T1000 (cell line): Measurements from ENCODE around the gene CMTM8.

Experiments
- DNase-seq: peaks from one replicate; lab custom pipeline; 2025; ENCODE audit warnings: mixed read lengths; lab: John Stamatoyannopoulos, UW

The CMTM8 gene

GRCh38 chr3:32307591-32307990 lies 69.1 kb downstream of the CMTM8 start:
- no peak for DNase-seq

DNA sequence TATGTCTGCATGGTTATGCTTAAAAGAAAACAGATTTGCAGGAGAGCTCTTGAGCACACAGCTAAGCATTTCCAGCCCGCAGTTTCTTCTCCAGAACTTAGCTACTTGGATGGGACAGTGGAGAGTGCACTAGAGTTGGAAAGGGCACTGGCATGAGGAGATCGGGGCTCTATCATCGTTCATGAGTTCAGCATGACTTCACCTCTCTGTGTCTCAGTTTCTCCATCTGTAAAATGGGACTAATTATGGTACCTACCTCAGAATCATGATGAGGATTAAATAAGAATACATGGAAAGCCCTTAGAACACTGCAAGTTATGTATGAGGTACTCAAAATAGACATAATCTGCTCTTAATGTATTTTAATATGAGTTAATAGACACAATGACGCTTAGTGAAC lies 69.9 kb downstream of the CMTM8 start:
- DNase-seq = no peak

- DNase-seq = no peak
Observed at GRCh38 chr3:32309654-32310242, 71.3 kb downstream of the CMTM8 start.

DNA sequence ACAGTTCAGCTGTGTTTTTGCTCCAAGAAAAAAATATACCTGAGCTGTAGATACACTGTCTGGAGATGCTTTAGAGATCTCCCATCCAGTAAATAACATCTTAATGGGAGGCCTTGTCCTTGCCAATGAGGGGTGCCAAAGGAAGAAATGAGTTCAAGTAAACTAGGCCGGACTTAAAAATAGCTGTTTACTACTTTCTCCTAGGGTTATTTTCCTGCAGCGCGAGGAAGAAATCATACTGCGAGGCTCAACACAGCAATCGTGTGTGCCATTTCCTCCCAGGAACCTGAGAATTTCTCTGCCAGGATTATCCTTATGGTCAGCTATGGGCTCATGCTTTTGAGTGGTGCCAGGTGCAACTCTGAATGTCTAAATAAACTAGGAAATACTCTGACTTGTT lies 71.9 kb downstream of the CMTM8 start:
- no peak for DNase-seq

DNA sequence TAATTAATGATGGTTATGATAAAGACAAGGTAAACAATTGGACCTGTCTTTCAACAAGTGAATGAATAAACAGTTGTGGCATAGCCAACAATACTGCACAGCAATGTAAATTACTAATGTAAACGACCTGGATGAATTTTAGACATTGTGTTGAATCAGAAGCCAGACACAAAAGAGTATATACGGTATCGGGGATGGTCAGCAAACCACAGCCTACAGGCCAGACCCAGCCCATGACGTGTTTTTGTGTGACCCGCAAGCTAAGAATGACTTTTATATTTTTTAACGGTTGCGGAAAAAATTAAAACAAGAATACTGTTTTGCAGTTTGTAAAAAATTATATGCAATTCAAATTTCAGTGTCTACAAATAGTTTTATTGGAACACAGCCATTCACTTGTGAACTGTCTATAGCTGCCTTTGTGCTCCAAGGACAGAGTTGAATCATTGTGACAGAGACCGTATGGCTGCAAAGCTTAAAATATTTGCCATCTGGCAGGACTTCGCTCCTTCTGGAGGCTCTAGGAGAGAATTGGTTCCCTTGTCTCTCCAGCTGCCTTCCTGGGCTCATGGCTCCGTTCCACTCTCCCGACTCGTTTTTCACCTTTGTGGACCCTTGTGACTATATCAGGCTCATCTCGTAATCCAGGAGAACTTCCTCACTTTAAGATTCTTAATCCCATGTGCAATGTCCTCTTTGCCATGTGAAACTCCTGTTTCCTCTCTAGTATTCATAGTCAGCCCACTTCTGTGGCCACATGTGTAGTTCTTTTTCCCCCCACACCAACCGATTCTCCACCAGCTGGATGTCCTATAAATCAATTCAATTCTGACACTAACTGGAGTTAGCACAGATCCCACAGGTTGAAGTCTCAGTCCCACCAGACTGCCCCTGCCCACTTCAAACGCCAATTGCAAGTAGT lies 72.7 kb downstream of the CMTM8 start:
- DNase-seq = no peak

DNA sequence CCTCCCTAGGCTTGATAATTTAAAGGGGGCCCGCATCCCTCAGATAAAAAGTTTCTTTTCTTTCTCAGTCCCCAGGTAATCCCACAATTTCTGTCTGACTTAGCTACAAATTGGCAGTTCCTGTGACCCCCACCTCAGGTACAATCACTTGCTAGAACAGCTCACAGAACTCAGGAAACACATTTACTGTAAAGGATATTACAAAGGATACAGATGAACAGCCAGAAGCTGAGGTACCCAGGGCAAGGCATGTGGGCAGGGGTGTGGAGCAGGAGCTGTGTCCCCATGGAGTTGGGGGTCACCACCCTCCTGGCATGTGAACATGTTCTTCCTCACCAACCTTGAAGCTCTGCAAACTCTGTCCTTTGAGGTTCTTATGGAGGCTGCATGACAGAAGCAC lies 73.8 kb downstream of the CMTM8 start:
- DNase-seq = no peak

- no peak for DNase-seq
Observed at GRCh38 chr3:32313169-32313568, 74.7 kb downstream of the CMTM8 start.

DNA sequence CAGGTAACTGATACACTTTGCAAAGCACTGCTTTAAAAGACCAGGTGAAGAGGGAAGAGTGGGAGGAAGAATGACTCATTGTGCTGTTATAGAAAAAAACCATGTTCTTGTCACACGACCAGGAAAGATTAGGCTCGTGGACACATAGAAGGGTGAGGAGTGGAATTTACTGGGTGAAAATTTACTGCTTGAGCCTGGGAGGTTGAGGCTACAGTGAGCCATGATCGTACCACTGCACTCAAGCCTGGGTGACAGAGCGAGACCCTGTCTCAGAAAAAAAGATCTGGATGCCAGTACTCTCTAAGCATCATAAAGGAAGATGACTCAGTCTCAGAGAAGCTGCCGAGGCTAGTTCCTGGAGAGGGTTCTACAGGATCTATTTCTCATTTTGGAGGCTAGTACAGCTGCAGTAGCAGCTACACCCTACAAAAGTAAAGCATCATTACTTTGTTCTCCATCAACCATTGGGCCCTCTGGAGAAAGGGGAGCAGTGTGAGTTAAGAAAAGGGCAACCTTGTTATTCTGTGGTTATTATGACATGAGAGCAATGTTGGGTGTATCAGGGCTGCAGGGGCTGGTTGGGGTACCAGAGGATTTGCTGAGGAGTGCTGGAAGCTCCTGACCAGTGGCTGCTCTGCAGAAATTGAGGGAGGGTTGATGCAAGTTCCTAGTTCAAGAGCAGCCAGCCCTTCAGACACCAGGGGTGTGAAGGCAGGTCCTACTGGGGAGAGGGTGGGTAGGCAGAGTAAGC lies 75.4 kb downstream of the CMTM8 start:
- no peak for DNase-seq

DNA sequence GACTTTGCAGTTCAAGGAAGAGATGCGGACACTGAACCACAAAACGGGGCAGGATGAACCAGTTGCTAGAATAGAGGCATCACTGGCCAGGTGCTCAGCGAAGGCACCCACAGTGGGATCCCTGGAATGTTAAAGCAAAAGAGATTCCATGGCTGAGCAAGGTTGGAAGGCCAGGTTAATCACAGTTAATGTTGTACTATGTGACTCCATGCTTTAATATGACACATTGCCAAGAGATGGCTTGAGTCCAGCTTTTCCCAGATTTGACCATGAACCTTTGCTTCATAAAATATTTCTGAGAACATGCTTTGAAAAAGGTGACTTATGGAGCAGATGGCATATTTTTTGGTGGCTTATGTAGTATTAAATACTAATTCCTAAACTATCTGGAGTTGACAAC lies 77.0 kb downstream of the CMTM8 start:
- no peak for DNase-seq

DNA sequence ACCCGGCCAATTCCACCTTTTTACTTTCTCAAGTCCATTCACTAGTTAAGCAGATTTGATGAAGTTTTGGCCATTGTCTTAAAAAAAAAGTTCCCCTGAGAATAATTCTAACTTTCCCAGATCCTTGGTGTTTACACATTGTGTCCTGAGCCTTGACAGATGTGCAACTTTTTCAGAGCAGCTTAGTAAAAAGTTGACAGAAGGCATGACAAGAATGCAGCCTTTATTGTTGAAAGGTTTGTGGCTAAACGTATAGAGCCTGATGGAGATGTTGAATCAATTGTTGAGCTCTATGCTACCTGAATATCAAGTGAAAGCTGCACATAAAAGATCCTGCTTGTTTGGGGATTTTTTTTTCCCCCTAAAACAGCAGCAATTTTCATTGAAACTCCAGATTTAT lies 77.8 kb downstream of the CMTM8 start:
- no peak for DNase-seq

GRCh38 chr3:32316976-32317375 lies 78.5 kb downstream of the CMTM8 start:
- no peak for DNase-seq

- no peak for DNase-seq
Observed at GRCh38 chr3:32319607-32320006, 81.1 kb downstream of the CMTM8 start.

DNA sequence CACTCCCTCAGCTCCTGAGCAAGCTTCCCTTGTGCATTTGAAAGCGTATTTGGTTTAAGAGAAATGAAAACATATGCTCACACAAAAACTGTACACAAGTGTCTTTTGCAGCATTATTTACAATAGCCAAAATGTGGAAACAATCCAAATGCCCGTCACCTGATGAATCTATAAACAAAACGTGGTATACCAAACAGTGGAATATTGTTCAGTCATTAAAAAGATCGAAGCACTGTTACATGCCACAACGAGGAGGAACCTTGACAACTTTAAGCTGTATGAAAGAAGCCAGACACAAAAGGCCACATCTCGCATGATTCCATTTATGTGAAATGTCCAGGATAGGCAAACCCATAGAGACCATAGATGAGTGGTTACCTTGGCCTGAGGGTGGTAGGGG lies 81.6 kb downstream of the CMTM8 start:
- no peak for DNase-seq

DNA sequence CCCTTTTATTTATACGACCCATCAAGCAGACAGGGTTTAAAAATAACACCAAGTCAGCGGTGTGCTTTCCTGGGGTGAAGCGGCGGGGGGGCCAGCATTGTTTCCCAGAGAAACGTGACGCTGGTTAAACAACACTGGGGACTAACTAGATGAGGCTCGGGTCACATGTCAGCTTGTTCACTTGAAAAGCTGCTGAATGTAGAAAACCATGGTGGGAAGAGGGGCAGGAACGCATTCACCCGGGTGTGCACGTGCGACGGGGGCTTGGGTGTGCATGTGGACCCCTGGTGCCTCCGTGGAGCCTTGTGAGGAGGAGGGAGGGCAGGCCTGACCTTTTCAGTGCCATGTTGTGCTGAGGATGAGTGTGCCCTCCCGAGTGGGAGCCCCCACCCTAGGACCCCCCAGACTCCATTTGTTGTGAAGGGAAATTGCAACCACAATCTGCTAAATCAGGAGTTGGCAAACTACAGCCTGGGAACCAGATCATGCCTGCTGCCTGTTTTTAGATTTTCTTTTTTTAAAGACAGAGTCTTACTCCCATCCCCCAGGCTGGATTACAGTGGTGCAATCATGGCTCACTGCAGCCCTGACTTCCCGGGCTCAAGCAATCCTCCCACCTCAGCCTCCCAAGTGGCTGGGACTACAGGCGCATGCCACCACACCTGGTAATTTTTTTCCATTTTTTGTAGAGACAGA lies 82.8 kb downstream of the CMTM8 start:
- DNase-seq = no peak

DNA sequence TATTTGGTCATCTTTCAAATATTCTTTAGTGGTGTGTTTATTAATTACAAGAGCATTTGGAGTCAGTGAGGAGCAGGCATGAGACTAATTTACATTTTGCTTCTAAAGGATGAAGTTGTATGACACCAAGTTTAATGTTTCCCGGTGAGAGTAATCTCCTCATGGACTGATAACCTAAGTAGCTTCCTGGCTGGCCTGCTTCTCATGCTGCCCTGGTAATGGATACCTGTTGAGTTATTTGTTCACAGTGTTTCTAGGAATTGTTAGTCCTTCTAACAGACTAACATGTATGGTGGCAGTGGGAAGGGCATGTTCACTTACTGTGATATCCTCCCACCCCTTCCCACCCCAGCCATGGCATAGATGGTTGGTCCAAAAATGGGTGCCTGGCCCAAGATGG lies 83.8 kb downstream of the CMTM8 start:
- DNase-seq = no peak

GRCh38 chr3:32323604-32324003 lies 85.1 kb downstream of the CMTM8 start:
- no peak for DNase-seq

GRCh38 chr3:32325201-32325600 lies 86.7 kb downstream of the CMTM8 start:
- DNase-seq = no peak

- DNase-seq = peak; percentile 25
Observed at GRCh38 chr3:32325927-32326326, 87.4 kb downstream of the CMTM8 start.

DNA sequence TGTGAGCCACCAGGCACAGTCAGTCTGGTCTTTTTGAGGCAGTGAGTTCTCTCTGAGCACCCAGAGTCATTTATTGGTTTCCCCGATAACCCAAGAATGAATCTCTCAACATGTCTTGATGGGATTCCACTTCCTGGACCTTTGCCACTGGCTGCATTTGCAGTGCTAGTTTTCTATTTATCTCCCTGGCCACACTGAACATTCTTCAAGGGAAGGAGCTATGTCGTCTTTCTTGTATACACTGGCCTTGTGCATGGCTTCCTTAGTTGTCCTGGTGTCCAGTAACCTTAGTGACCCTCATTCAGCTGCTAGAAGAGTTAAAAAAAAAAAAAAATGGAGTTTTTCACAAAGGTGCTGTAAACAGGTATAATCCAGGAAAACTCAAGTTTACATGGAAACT lies 88.3 kb downstream of the CMTM8 start:
- DNase-seq = no peak

- no peak for DNase-seq
Observed at GRCh38 chr3:32334675-32335074, 96.2 kb downstream of the CMTM8 start.

DNA sequence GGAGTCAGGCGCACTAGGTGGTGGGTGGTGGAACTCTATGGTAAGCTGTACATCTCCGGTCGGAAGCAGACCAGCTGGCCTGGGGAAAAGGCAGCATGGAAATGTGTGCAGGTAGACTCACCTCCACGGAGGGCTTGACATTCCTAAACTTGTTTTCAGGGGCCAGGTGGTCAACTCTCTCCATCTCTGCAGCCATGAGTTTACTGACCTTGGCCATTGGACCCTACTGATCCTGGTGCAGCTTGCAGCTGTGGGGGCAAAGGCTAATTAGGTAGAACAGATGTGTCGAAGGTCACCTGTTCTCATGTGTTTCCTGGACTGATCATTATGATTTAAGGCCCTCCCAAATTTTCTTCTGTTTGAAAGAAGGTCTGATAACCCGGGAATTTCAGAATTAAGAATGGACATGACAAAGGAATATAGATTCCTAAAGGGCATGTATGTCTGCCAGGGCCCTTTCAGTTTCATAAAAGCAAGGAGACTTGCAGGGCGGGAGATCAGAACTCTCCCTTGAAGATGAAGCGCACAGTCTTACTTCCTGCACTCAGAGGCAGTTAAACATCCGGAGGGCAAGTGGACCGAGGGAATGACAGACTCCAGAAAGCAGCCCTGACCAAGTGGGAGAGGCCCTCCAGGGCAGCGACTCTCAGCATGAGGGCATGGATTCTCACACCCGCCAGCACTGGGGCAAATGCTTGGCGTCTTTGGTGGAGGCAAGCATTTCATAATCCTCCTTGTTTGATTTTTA lies 97.1 kb downstream of the CMTM8 start:
- DNase-seq = no peak

DNA sequence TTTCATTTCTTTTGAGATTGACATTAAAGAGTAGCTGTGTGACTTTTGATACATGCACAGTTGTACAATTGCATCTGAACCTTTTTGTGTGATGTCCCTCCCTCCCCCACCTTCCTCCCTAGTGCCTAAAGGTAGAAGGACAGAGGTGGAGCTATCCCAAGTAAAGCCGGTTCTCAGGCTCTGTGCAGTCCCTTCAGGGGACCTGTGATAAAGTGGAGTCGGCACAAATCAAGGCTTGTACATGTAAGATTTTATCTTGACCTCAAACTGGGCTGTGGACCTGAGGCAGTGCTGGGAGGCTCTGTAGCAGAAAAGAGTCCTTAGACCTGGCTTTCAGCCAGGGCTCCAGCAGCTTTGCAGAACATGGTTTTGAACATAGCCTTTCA lies 97.6 kb downstream of the CMTM8 start:
- DNase-seq = no peak
